ENCODE results near the gene AHRR. TPM values are rescaled to one million over a fixed set of nuclear protein-coding genes. Genes with fewer than 3 reads are reported as not detected.
"Not testable (repeated sequence)": the region's sequence is repeated elsewhere in the genome, so short reads cannot be mapped to it uniquely, and the experiment has no call there.

AHRR gene
- total RNA-seq, 1 donor = 31.9 TPM

DNA sequence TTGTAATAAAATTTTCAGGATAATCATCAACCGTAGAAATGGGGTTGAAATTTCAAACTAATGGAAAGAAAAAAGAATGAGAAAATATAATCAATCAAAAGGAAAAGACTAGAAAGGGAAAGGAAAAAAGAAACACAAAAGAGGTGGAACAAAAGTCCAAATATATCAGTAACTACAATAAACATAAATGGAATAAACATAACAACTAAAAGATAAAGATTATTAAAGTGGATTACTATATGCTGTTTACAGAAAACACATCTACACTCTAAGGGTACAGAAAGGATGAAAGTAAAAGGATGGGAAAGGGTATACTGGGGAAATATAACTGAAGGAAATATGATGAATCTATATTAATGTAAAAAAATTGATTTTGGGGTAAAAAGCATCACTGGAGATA lies 43.0 kb downstream of the AHRR start:
- TF ChIP-seq, protein P1, sequence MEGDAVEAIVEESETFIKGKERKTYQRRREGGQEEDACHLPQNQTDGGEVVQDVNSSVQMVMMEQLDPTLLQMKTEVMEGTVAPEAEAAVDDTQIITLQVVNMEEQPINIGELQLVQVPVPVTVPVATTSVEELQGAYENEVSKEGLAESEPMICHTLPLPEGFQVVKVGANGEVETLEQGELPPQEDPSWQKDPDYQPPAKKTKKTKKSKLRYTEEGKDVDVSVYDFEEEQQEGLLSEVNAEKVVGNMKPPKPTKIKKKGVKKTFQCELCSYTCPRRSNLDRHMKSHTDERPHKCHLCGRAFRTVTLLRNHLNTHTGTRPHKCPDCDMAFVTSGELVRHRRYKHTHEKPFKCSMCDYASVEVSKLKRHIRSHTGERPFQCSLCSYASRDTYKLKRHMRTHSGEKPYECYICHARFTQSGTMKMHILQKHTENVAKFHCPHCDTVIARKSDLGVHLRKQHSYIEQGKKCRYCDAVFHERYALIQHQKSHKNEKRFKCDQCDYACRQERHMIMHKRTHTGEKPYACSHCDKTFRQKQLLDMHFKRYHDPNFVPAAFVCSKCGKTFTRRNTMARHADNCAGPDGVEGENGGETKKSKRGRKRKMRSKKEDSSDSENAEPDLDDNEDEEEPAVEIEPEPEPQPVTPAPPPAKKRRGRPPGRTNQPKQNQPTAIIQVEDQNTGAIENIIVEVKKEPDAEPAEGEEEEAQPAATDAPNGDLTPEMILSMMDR (IDR thresholded peaks at IDR 0.05; ENCODE audit: insufficient read depth, low read length) = no peak
- DNase-seq (ENCODE audit: low read depth) = no peak

GRCh38 chr5:366541-367357 lies 45.2 kb downstream of the AHRR start:
- DNase-seq (ENCODE audit: low read depth) = no peak

More for the DNA sequence above, 43.0 kb downstream of the AHRR start:
- no peak overlapping the region for H3K4me3 ChIP-seq (ENCODE audit: low read depth, low read length)

GRCh38 chr5:367358-368130 lies 46.0 kb downstream of the AHRR start:
- no peak for DNase-seq (ENCODE audit: low read depth)
- no peak overlapping the region for H3K4me3 ChIP-seq (ENCODE audit: low read depth, low read length)
- TF ChIP-seq, protein P1 (IDR thresholded peaks at IDR 0.05; ENCODE audit: insufficient read depth, low read length) = no peak

More at GRCh38 chr5:366541-367357, 45.2 kb downstream of the AHRR start:
- TF ChIP-seq, protein P1 (IDR thresholded peaks at IDR 0.05; ENCODE audit: insufficient read depth, low read length) = no peak
- H3K4me3 ChIP-seq (ENCODE audit: low read depth, low read length) = no peak overlapping the region

- TF ChIP-seq, protein P1 (IDR thresholded peaks at IDR 0.05; ENCODE audit: insufficient read depth, low read length) = no peak
- no peak overlapping the region for H3K4me3 ChIP-seq (ENCODE audit: low read depth, low read length)
- DNase-seq (ENCODE audit: low read depth) = peak; percentile 50
These were observed 46.9 kb downstream of the AHRR start for GRCh38 chr5:368183-369084.

DNA sequence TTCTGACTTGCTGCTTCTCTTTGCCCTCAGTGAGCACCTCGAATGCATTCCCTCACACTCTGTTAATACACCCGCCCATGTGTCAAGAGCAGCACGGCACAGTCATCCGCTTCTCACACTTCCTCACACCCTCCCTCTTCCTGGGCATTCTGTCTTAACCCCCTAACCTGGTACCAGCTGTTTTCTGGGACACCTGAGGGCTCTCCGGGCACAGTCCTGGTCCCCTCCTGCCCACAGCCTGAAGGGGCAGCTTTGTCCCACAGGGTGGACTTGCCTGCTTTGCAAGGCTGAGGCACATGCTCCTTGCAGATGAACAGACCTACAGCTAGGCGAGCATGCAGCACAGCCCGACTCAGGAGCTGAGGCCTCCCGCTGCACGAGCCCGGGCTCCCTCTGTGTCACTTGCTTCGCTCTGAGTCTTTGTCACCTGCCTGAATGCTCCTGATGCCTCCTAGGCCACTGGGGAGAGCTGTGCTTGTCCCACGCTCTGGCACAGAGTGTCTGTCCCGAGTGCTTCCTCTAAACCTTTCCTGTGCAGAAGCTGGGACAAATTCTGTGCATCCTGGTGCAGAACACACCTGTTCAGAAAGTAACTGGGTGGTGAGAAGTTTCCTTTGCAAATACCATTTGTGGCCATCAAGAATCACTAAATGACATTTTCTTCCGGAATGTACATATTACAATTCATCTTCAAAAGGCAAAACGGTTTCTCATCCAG lies 47.8 kb downstream of the AHRR start:
- DNase-seq (ENCODE audit: low read depth) = no peak
- TF ChIP-seq, protein P1 (IDR thresholded peaks at IDR 0.05; ENCODE audit: insufficient read depth, low read length) = no peak
- no peak overlapping the region for H3K4me3 ChIP-seq (ENCODE audit: low read depth, low read length)

DNA sequence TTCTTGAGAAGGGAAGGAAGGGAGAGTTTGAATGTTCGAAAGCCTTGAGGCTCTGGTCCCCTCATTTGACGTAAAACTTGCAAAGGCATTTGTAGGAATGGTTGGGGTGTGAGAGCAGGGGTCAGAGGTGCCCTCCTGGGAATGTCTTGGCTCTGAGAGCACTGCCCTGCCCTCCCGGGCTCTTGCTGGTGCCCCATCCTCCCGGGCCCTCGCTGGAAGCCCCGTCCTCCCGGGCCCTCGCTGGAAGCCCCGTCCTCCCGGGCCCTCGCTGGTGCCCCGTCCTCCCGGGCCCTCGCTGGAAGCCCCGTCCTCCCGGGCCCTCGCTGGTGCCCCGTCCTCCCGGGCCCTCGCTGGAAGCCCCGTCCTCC lies 48.3 kb downstream of the AHRR start:
- DNase-seq (ENCODE audit: low read depth); H3K4me3 ChIP-seq (ENCODE audit: low read depth, low read length): not testable (repeated sequence)

All from fibroblast of the aortic adventitia (primary cell).